Suprapubic skin (tissue), 4 donors: Measurements from ENCODE around the gene SLC25A20. TPM values are rescaled to one million over a fixed set of nuclear protein-coding genes. Genes with fewer than 3 reads are reported as not detected.
"Not testable (repeated sequence)": the region's sequence is repeated elsewhere in the genome, so short reads cannot be mapped to it uniquely, and the experiment has no call there.

ENCODE experiments used
- DNase-seq, 2 donors: peaks; one replicate each; pipeline ENCODE4 v3.0.0-alpha.2; 2019; ENCODE audit warnings: low spot score in 2 of 2
- H3K27ac ChIP-seq: fragments of 200-600 bp; sonication (generic); one replicate; pipeline ENCODE4 v1.5.1; 2019
- H3K27me3 ChIP-seq: fragments of 200-600 bp; sonication (generic); one replicate; pipeline ENCODE4 v1.5.1; 2019
- H3K36me3 ChIP-seq: fragments of 200-600 bp; sonication (generic); one replicate; pipeline ENCODE4 v1.5.1; 2019
- H3K4me1 ChIP-seq: fragments of 200-600 bp; sonication (generic); one replicate; pipeline ENCODE4 v1.5.1; 2019
- H3K4me3 ChIP-seq: fragments of 200-600 bp; sonication (generic); one replicate; pipeline ENCODE4 v1.5.1; 2019; ENCODE audit warnings: mild to moderate bottlenecking
- H3K9me3 ChIP-seq: fragments of 200-600 bp; sonication (generic); one replicate; pipeline ENCODE4 v1.5.1; 2019
- CTCF ChIP-seq, 2 donors: fragments of 200-600 bp in 1 of 2; fragments of 450-650 bp in 1 of 2; sonication (generic) in 1 of 2; IDR thresholded peaks; one replicate each; pipeline ENCODE4 v1.5.1; 2016 to 2019; ENCODE audit warnings: antibody characterized with exemption in 2 of 2, mild to moderate bottlenecking in 1 of 2, moderate library complexity in 1 of 2
- EP300 ChIP-seq: sonication (generic); formaldehyde crosslinking; IDR thresholded peaks from one replicate; pipeline ENCODE4 v1.6.1; 2017; ENCODE audit warnings: antibody characterized with exemption
- POLR2A ChIP-seq, 2 donors: fragments of 450-650 bp; IDR thresholded peaks; one replicate each; pipeline ENCODE4 v1.6.1; 2017; ENCODE audit warnings: antibody characterized with exemption in 2 of 2, mild to moderate bottlenecking in 2 of 2, moderate library complexity in 2 of 2
- POLR2AphosphoS5 ChIP-seq, 3 donors: sonication (generic); formaldehyde crosslinking; IDR thresholded peaks; one replicate each; pipeline ENCODE4 v1.6.1; 2017; ENCODE audit warnings: antibody characterized with exemption in 3 of 3
- WGBS: methylation state at CpG from one replicate; pipeline ENCODE4 v1.1.5; 2018; 5-methylcytosine and 5-hydroxymethylcytosine counted together
- total RNA-seq, 4 donors: library from RNA; depleted of rRNA; stranded (reverse); fragments of >200 nt; gene quantifications; one replicate each; pipeline ENCODE4 v1.1.0, GENCODE V29; 2016

SLC25A20 gene
- total RNA-seq, 4 donors from 2014 or later, result 11.3 to 23.7 (median 17.9) TPM

GRCh38 chr3:48919215-48920138 is 20.8 kb upstream of the SLC25A20 start:
- peak; percentile 70 to 78 for DNase-seq
- 2% methylated on average over 41 of the region's 54 CpGs for WGBS
- TF ChIP-seq EP300 (no peak), CTCF (IDR thresholded peaks at IDR 0.05) (no peak), POLR2A (IDR thresholded peaks at IDR 0.05) (no peak), POLR2AphosphoS5 (IDR thresholded peaks at IDR 0.05) (no peak)

GRCh38 chr3:48918388-48919214 is 19.9 kb upstream of the SLC25A20 start, which contains the start of gene ARIH2:
TSS of gene ARIH2 (plus strand) at chr3:48918842. CDS start at chr3:48927559, 8,717 bp downstream.
- no peaks in the 10 kb centered on the region for H3K9me3 ChIP-seq
- under 1% methylated on average over 48 of the region's 97 CpGs for WGBS
- peaks cover 13% of the 10 kb centered on the region for H3K36me3 ChIP-seq
- peaks cover 32% of the 10 kb centered on the region for H3K4me1 ChIP-seq
- peak within 1 kb of the TSS; percentile 93 for H3K27ac ChIP-seq
- H3K27me3 ChIP-seq, result no peaks in the 10 kb centered on the region
- peak within 1 kb of the TSS; percentile 64 for H3K4me3 ChIP-seq
- DNase-seq, result peak; percentile 94 to 95
- peak in 2 of 3 donors; percentile 61 to 63 for TF ChIP-seq POLR2AphosphoS5 (IDR thresholded peaks at IDR 0.05)
- TF ChIP-seq EP300, result no peak
- TF ChIP-seq CTCF (IDR thresholded peaks at IDR 0.05), result peak in 1 of 2 donors; percentile 6
- peak in 1 of 2 donors; percentile 82 for TF ChIP-seq POLR2A (IDR thresholded peaks at IDR 0.05)

More at GRCh38 chr3:48919215-48920138, 20.8 kb upstream of the SLC25A20 start:
- Histone ChIP-seq H3K4me3 (peak overlapping the region; percentile 64), H3K27ac (peak overlapping the region; percentile 93), H3K36me3 (peaks cover 21% of the 10 kb centered on the region), H3K9me3 (no peaks in the 10 kb centered on the region), H3K27me3 (no peaks in the 10 kb centered on the region), H3K4me1 (peaks cover 32% of the 10 kb centered on the region)

GRCh38 chr3:48915296-48915695 is 16.6 kb upstream of the SLC25A20 start:
- DNase-seq, result peak in 1 of 2 donors; percentile 28
- Histone ChIP-seq H3K27me3 (no peaks in the 10 kb centered on the region), H3K4me1 (peaks cover 18% of the 10 kb centered on the region), H3K4me3 (no peak overlapping the region), H3K27ac (no peak overlapping the region), H3K9me3 (no peaks in the 10 kb centered on the region), H3K36me3 (no peaks in the 10 kb centered on the region)
- 80% methylated on average over 1 of the region's 1 CpG for WGBS
- TF ChIP-seq CTCF (IDR thresholded peaks at IDR 0.05) (no peak), POLR2AphosphoS5 (IDR thresholded peaks at IDR 0.05) (no peak), POLR2A (IDR thresholded peaks at IDR 0.05) (no peak), EP300 (no peak)

GRCh38 chr3:48907026-48907425 is 8.3 kb upstream of the SLC25A20 start:
- H3K27me3 ChIP-seq, result not testable (repeated sequence)
- WGBS, result 93% methylated on average over 13 of the region's 13 CpGs

DNA sequence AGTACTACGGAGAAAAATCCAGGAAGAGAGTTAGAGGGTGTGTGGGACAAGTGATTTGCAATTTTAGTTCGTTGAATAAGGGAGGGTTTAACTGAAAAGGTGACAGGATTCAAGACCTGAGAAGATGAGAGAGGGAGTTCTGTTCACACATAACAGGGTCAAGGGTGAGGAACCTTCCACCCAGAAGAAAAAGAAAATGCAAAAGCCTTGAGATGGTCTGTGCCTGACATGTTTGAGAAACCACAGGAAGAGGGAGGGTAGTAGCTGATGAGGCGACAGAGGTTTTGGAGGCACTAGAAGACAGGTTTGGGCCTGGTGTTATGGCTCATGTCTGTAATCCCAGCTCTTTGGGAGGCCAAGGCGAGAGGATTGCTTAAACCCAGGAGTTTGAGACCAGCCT is 591 bp upstream of the SLC25A20 start:
- H3K4me1 ChIP-seq, result peaks cover 23% of the 10 kb centered on the region
- 66% methylated on average over 4 of the region's 4 CpGs for WGBS
- H3K36me3 ChIP-seq, result no peaks in the 10 kb centered on the region
- H3K27me3 ChIP-seq, result no peaks in the 10 kb centered on the region
- no peak for TF ChIP-seq EP300
- TF ChIP-seq POLR2AphosphoS5 (IDR thresholded peaks at IDR 0.05), result no peak
- no peak for TF ChIP-seq CTCF (IDR thresholded peaks at IDR 0.05)
- TF ChIP-seq POLR2A (IDR thresholded peaks at IDR 0.05), result no peak
- H3K4me3 ChIP-seq, result peak overlapping the region; percentile 87
- DNase-seq, result no peak
- peak overlapping the region; percentile 75 for H3K27ac ChIP-seq
- no peaks in the 10 kb centered on the region for H3K9me3 ChIP-seq

More at GRCh38 chr3:48907026-48907425, 8.3 kb upstream of the SLC25A20 start:
- not testable (repeated sequence) for H3K9me3 ChIP-seq, H3K4me3 ChIP-seq, H3K4me1 ChIP-seq, DNase-seq, H3K27ac ChIP-seq, H3K36me3 ChIP-seq
